Measurements from ENCODE around the gene IGFLR1. TPM values are rescaled to one million over a fixed set of nuclear protein-coding genes. Genes with fewer than 3 reads are reported as not detected.
A peak's percentile ranks its signal among the peaks of the same experiment; 100 is the strongest.

Gene IGFLR1
- total RNA-seq, 2 experiments from 2014 or later, result 79.2 to 80.6 TPM

- Mint-ChIP-seq H3K9me3 (no peaks in the 10 kb centered on the region), H3K4me3 (peak overlapping the region; percentile 85), H3K27me3 (no peaks in the 10 kb centered on the region), H3K27ac (peak overlapping the region; percentile 96), H3K4me1 (peaks cover 43% of the 10 kb centered on the region), H3K36me3 (peaks cover 43% of the 10 kb centered on the region)
- DNase-seq, result no peak
Measured at GRCh38 chr19:35740108-35740422, 2.2 kb downstream of the IGFLR1 start.

DNA sequence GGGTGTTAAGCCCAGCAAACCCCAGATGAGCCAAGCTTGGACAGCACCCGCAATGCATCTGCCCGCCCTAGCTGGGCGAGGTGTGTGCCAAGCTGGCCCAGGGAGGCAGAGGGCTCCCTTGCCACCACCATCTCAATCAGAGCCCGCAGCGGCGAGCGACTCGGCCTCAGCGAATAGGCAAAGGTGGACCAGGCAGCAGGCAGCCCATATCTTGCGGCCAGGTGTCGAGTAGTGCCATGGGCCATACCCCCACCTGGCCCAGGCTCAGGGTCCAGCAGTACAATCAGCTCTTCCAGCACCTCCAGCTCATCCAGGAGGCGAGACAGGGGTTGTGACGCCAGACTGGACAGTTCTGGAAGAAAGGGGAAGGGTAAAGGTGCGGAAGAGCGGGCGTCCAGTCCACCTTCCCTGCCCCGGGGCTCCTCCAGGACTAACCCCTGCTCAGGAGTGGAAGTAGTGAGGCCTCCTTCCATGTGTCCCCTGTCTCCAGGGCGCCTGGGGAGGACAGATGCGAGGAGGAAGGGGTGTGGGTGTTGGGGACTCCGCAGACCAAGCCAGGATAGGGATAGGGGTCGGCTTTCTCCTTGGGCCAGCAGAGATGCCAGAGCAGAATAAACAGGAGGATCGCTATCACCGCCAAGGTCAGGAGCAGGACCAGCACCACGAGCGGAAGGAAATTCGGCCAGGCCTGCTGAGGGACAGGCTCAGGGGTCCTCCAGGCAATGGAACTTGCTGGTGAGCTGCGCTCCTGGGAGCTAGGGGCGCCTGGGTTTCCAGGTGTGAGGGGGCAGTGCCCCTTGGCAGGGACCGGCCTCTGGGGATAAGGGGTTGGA, 2.8 kb downstream of the IGFLR1 start:
- peaks cover 44% of the 10 kb centered on the region for H3K4me1 Mint-ChIP-seq

DNA sequence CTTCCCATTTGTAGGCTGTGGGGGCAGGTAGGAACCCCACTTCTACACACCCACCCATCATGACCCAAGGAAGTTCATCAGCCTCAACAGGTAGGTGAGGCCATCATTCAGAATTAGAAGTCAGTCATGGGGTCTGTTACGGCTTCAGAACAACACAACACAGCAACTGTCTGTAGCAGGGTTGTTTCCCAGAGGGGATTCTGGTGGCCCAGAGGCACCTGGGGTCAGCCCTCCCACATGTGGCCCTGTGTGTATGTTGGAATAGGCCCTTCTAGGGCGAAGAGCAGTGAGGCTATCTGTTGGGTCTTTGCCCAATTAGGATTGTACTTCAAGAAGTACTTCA, 3.4 kb downstream of the IGFLR1 start:
- Mint-ChIP-seq H3K9me3 (no peaks in the 10 kb centered on the region), H3K36me3 (peaks cover 43% of the 10 kb centered on the region), H3K27ac (peak overlapping the region; percentile 50), H3K4me1 (peaks cover 38% of the 10 kb centered on the region), H3K4me3 (peak overlapping the region; percentile 19), H3K27me3 (no peaks in the 10 kb centered on the region)
- no peak for DNase-seq

More for the DNA sequence above, 2.8 kb downstream of the IGFLR1 start:
- no peaks in the 10 kb centered on the region for H3K9me3 Mint-ChIP-seq
- peaks cover 45% of the 10 kb centered on the region for H3K36me3 Mint-ChIP-seq
- H3K4me3 Mint-ChIP-seq, result peak overlapping the region; percentile 85
- DNase-seq, result no peak
- H3K27me3 Mint-ChIP-seq, result no peaks in the 10 kb centered on the region
- peak overlapping the region; percentile 16 for H3K27ac Mint-ChIP-seq

DNA sequence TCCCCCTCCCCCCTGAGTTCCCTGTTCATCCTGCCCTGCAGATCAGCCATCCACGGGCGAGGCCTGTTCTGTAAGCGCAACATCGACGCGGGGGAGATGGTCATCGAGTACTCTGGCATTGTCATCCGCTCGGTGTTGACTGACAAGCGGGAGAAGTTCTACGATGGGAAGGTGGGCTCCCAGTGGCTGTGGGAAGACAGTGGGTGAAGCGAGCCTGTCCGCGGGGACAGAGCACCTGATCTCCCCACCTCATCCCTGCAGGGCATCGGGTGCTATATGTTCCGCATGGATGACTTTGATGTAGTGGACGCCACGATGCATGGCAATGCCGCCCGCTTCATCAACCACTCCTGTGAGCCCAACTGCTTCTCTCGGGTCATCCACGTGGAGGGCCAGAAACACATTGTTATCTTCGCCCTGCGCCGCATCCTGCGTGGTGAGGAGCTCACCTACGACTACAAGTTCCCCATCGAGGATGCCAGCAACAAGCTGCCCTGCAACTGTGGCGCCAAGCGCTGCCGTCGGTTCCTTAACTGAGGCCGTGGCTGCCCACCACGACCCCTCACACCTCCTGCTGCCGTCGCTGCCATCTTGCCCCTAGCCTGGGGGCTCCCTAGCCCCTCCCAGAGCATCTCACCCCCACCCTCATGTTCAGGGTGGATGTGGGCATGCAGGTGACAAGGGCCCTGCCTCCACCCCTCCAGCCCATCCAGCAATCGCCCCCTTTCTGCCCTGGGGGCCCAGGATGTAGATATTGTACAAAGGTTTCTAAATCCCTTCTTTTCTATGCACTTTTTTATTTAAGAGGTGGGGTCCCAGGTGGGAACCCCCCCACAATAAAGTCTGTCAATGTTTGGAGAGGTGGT, 4.0 kb downstream of the IGFLR1 start:
- DNase-seq, result no peak
- Mint-ChIP-seq H3K4me1 (peaks cover 33% of the 10 kb centered on the region), H3K4me3 (peak overlapping the region; percentile 19), H3K36me3 (peaks cover 39% of the 10 kb centered on the region), H3K27me3 (no peaks in the 10 kb centered on the region), H3K9me3 (no peaks in the 10 kb centered on the region), H3K27ac (peak overlapping the region; percentile 50)

DNA sequence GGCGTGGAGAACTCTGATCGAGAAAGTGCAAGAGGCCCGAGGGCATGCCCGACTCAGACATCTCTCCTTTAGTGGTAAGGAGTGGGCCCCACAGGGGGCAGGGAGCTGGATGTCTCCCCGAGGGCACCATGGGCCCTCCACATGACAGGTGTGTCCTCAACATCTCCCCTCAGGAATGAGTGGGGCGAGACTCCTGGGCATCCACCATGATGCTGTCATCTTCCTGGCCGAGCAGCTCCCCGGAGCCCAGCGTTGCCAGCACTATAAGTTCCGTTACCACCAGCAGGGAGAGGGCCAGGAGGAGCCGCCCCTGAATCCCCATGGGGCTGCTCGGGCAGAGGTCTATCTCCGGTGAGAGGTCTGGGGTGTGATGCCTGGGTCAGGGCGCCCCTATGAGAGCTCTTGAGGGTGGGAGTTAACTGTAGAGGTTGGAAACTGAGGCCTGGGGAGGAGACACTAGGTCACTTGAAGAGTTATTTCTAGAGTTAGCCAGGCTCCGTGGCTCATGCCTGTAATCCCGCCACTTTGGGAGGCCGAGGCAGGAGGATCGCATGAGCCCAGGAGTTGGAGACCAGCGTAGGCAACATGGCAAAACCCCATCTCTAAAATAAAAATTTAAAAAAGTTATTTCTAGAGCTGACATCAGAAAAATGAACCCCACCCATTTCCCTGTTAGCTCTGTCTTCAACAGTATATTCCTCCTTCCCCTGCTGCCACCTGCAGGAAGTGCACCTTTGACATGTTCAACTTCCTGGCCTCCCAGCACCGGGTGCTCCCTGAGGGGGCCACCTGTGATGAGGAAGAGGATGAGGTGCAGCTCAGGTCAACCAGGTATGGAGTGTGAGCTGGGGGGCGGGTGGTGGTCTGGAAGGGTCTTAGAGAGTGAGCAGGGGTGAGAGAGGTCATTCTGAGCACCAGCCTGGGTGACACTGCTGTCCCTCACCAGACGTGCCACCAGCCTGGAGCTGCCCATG, 5.1 kb downstream of the IGFLR1 start:
- H3K36me3 Mint-ChIP-seq, result peaks cover 30% of the 10 kb centered on the region

GRCh38 chr19:35734889-35735288, 7.4 kb downstream of the IGFLR1 start:
- Mint-ChIP-seq H3K36me3 (peaks cover 29% of the 10 kb centered on the region), H3K4me1 (peaks cover 18% of the 10 kb centered on the region), H3K4me3 (no peak overlapping the region)

More for the DNA sequence above, 5.1 kb downstream of the IGFLR1 start:
- Mint-ChIP-seq H3K27ac (peak overlapping the region; percentile 73), H3K4me3 (no peak overlapping the region), H3K4me1 (peaks cover 24% of the 10 kb centered on the region), H3K27me3 (no peaks in the 10 kb centered on the region), H3K9me3 (no peaks in the 10 kb centered on the region)
- peak; percentile 31 for DNase-seq

GRCh38 chr19:35734273-35734672, 8.0 kb downstream of the IGFLR1 start:
- H3K27me3 Mint-ChIP-seq, result no peaks in the 10 kb centered on the region

More at GRCh38 chr19:35734889-35735288, 7.4 kb downstream of the IGFLR1 start:
- H3K9me3 Mint-ChIP-seq, result no peaks in the 10 kb centered on the region
- peak overlapping the region; percentile 44 for H3K27ac Mint-ChIP-seq
- no peaks in the 10 kb centered on the region for H3K27me3 Mint-ChIP-seq
- DNase-seq, result no peak

DNA sequence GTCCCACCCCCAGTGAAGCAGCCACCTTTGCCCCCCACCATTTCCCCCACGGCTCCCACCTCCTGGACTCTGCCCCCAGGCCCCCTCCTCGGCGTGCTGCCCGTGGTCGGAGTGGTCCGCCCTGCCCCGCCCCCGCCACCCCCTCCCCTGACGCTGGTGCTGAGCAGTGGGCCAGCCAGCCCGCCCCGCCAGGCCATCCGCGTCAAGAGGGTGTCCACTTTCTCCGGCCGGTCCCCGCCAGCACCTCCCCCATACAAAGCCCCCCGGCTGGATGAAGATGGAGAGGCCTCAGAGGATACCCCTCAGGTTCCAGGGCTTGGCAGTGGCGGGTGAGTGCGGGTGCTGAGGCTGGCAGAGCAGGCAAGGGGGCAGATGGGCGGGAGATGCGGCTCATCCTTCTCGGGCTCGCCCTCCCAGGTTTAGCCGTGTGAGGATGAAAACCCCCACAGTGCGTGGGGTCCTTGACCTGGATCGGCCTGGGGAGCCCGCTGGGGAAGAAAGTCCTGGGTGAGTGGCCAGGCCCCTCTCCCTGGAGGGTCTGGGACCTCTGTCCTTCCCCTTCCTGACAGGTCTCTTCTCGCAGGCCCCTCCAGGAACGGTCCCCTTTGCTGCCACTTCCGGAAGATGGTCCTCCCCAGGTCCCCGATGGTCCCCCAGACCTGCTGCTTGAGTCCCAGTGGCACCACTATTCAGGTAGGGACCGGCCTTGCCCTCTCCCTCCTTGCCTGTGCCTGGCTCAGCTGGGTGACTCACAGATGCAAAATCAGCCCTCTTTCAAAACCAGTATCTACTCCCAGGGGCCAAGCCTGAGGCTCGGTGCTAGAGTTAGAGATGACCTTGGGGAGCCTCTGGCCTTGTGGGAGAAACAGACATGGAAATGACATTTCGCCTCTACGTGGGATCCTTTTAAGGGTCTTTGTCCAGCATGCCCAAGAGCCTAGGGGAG, 8.8 kb downstream of the IGFLR1 start:
- Mint-ChIP-seq H3K4me1 (peaks cover 12% of the 10 kb centered on the region), H3K9me3 (no peaks in the 10 kb centered on the region), H3K4me3 (no peak overlapping the region), H3K36me3 (peaks cover 24% of the 10 kb centered on the region), H3K27me3 (no peaks in the 10 kb centered on the region), H3K27ac (peak overlapping the region; percentile 44)
- DNase-seq, result no peak

More at GRCh38 chr19:35734273-35734672, 8.0 kb downstream of the IGFLR1 start:
- Mint-ChIP-seq H3K4me1 (peaks cover 14% of the 10 kb centered on the region), H3K36me3 (peaks cover 26% of the 10 kb centered on the region), H3K27ac (peak overlapping the region; percentile 44), H3K4me3 (no peak overlapping the region), H3K9me3 (no peaks in the 10 kb centered on the region)
- no peak for DNase-seq

- H3K36me3 Mint-ChIP-seq, result peaks cover 26% of the 10 kb centered on the region
- no peaks in the 10 kb centered on the region for H3K9me3 Mint-ChIP-seq
- H3K4me3 Mint-ChIP-seq, result no peak overlapping the region
- peaks cover 12% of the 10 kb centered on the region for H3K4me1 Mint-ChIP-seq
- H3K27me3 Mint-ChIP-seq, result no peaks in the 10 kb centered on the region
- DNase-seq, result no peak
- H3K27ac Mint-ChIP-seq, result no peak overlapping the region
Measured at GRCh38 chr19:35732540-35733179, 9.6 kb downstream of the IGFLR1 start.

- no peaks in the 10 kb centered on the region for H3K27me3 Mint-ChIP-seq
- H3K36me3 Mint-ChIP-seq, result peaks cover 24% of the 10 kb centered on the region
- no peak for DNase-seq
- H3K4me1 Mint-ChIP-seq, result peaks cover 7% of the 10 kb centered on the region
- no peak overlapping the region for H3K4me3 Mint-ChIP-seq
- H3K9me3 Mint-ChIP-seq, result no peaks in the 10 kb centered on the region
- no peak overlapping the region for H3K27ac Mint-ChIP-seq
Measured at GRCh38 chr19:35731779-35732405, 10.4 kb downstream of the IGFLR1 start.

DNA sequence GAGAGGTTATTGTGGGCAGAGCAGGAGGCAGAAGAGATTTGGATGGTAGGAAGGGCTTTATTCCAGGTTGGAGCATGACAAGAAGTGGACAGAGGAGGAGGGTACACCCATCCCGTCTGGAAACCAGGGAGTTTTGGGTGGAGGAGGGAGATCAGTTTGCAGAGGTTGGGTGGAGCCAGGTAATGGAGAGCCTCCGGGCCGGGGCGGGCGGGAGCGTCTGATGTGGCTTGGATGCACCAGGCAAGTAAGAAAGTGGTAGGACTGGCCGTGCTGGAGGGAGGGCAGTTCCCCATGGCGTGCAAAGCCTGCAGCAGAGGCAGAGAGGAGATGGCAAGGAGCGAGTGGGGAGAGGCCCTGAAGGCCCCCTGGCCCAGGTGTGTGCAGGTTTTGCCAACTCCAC, 10.9 kb downstream of the IGFLR1 start:
- no peak for DNase-seq
- Mint-ChIP-seq H3K4me1 (peaks cover 4% of the 10 kb centered on the region), H3K27ac (no peak overlapping the region), H3K9me3 (no peaks in the 10 kb centered on the region), H3K4me3 (no peak overlapping the region), H3K36me3 (peaks cover 24% of the 10 kb centered on the region), H3K27me3 (no peaks in the 10 kb centered on the region)

DNA sequence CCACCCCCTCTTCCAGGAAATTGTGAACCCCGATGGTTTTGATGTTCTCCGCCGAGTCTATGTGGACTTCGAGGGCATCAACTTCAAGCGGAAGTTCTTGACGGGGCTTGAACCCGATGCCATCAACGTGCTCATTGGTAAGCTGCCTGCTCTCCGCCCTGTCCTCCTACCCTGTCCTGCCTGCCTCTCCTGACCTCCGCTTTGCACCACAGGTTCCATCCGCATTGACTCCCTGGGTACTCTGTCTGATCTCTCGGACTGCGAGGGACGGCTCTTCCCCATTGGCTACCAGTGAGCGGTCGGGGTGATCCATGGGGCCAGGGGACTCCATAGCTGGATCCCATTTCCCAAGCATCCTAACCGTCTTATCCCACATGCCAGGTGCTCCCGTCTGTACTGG, 11.9 kb downstream of the IGFLR1 start:
- no peak overlapping the region for H3K4me3 Mint-ChIP-seq
- no peaks in the 10 kb centered on the region for H3K27me3 Mint-ChIP-seq
- peak overlapping the region; percentile 2 for H3K27ac Mint-ChIP-seq
- no peaks in the 10 kb centered on the region for H3K9me3 Mint-ChIP-seq
- H3K4me1 Mint-ChIP-seq, result peaks cover 2% of the 10 kb centered on the region
- H3K36me3 Mint-ChIP-seq, result peaks cover 30% of the 10 kb centered on the region
- no peak for DNase-seq

DNA sequence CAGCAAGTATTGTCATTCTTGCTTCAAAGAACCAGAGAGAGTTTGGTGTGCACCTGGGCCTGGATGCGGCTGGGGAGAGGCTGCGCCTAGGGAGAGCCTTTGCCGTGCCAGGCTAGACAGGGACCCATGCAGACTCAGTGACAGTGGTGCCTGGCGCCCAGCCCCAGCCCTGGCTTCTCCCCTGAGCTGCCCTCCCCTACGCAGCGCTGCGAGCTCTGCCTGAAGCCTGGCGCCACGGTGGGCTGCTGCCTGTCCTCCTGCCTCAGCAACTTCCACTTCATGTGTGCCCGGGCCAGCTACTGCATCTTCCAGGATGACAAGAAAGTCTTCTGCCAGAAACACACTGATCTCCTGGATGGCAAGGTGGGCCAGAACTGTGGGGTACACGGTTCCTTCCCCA, 12.5 kb downstream of the IGFLR1 start:
- H3K36me3 Mint-ChIP-seq, result peaks cover 31% of the 10 kb centered on the region
- H3K27ac Mint-ChIP-seq, result no peak overlapping the region
- peaks cover under 1% of the 10 kb centered on the region for H3K4me1 Mint-ChIP-seq
- H3K27me3 Mint-ChIP-seq, result no peaks in the 10 kb centered on the region
- H3K9me3 Mint-ChIP-seq, result no peaks in the 10 kb centered on the region
- H3K4me3 Mint-ChIP-seq, result no peak overlapping the region
- no peak for DNase-seq
